Vagina (tissue), 2 donors: ENCODE data around the gene JAKMIP1. TPM values are rescaled to one million over a fixed set of nuclear protein-coding genes. Genes with fewer than 3 reads are reported as not detected.

ENCODE experiments used
- DNase-seq, 2 donors: peaks; one replicate each; pipeline ENCODE4 v3.0.0-alpha.2; 2017; ENCODE audit errors: extremely low spot score in 2 of 2
- H3K27ac ChIP-seq: fragments of 200-600 bp; sonication (generic); one replicate; pipeline ENCODE4 v1.5.1; 2019
- H3K27me3 ChIP-seq: fragments of 200-600 bp; sonication (generic); one replicate; pipeline ENCODE4 v1.5.1; 2019
- H3K36me3 ChIP-seq, 2 donors: fragments of 200-600 bp; sonication (generic); one replicate each; pipeline ENCODE4 v1.5.1; 2017 to 2019
- H3K4me1 ChIP-seq: fragments of 200-600 bp; sonication (generic); one replicate; pipeline ENCODE4 v1.5.1; 2019
- H3K4me3 ChIP-seq, 2 donors: fragments of 200-600 bp; sonication (generic); 1 replicate in 1 of 2; 2 replicates in 1 of 2; pipeline ENCODE4 v1.5.1; 2016 to 2019
- H3K9me3 ChIP-seq: fragments of 200-600 bp; sonication (generic); one replicate; pipeline ENCODE4 v1.5.1; 2019
- CTCF ChIP-seq, 3 experiments: fragments of 450-650 bp in 2 of 3; fragments of 200-600 bp in 1 of 3; sonication (generic) in 1 of 3; IDR thresholded peaks; one replicate each; pipeline ENCODE4 v1.5.1; 2017 to 2019; ENCODE audit warnings: antibody characterized with exemption in 3 of 3, mild to moderate bottlenecking in 2 of 3, moderate library complexity in 2 of 3
- POLR2A ChIP-seq, 2 donors: fragments of 450-650 bp; IDR thresholded peaks; one replicate each; pipeline ENCODE4 v1.6.1; 2017; ENCODE audit warnings: antibody characterized with exemption in 2 of 2, mild to moderate bottlenecking in 2 of 2, moderate library complexity in 2 of 2
- POLR2AphosphoS5 ChIP-seq, 2 donors: sonication (generic); formaldehyde crosslinking; IDR thresholded peaks; one replicate each; pipeline ENCODE4 v1.9.0; 2017; ENCODE audit warnings: antibody characterized with exemption in 2 of 2, mild to moderate bottlenecking in 2 of 2, low read depth in 1 of 2; ENCODE audit not compliant: insufficient read depth in 1 of 2
- intact Hi-C: fragments of 100-400 bp; cut with DNase I; formaldehyde crosslinking; loops from one replicate; pipeline ENCODE4 v1.15.1; 2023
- total RNA-seq: library from RNA; depleted of rRNA; stranded (reverse); fragments of >200 nt; gene quantifications from one replicate; pipeline ENCODE4 v1.2.3, GENCODE V29; 2016

Gene JAKMIP1
- total RNA-seq, 1 donor from 2014 or later = 5.2 TPM

DNA sequence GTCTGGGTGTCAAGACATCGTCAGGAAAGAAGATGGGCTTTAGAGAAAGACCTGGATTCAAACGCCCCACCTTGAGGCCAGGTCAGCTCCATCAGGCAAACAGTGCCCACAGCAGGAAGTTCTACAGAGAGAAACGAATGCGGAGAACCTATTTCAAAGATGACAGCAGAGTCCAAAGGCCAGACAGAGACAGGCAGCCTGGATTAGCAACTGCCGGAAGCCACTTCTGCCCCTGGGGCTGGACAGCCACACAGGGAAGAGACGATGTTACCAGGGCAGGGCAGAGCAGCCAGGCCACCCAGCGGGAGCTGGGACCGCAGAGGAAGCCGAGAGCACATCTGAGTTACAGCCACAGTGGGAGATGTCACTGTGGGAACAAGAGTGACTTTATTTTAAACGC lies 183.3 kb downstream of the JAKMIP1 start:
- no peaks in the 10 kb centered on the region for H3K4me1 ChIP-seq
- DNase-seq = no peak
- H3K27me3 ChIP-seq = no peaks in the 10 kb centered on the region
- no peak overlapping the region for H3K4me3 ChIP-seq
- intact Hi-C loops = no loop called here
- TF ChIP-seq CTCF (IDR thresholded peaks at IDR 0.05) = no peak
- no peak for TF ChIP-seq POLR2AphosphoS5 (IDR thresholded peaks at IDR 0.05; ENCODE audit: insufficient read depth in 1 of 2, low read depth in 1 of 2)
- TF ChIP-seq POLR2A (IDR thresholded peaks at IDR 0.05) = no peak
- H3K36me3 ChIP-seq = no peaks in the 10 kb centered on the region
- H3K9me3 ChIP-seq = no peaks in the 10 kb centered on the region
- no peak overlapping the region for H3K27ac ChIP-seq

DNA sequence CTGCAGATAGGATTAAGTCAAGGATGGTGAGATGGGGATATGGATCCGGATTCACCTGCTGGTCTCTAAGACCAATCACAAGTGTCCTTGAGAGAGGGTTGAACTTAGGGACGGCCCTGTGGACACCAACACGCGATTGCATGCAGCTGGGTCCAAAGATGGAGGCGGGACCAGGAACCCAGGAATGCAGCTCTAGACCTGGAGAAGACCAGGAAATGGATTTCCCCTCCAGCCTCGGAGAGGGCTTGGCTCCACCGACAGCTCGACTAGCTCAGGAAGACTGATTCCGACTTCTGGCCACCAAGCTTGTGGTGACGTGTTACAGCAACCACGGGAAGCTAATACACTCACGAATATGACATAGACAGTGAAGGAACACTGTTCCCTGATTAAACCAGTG lies 186.8 kb downstream of the JAKMIP1 start:
- TF ChIP-seq CTCF (IDR thresholded peaks at IDR 0.05) (no peak), POLR2A (IDR thresholded peaks at IDR 0.05) (no peak), POLR2AphosphoS5 (IDR thresholded peaks at IDR 0.05; ENCODE audit: insufficient read depth in 1 of 2, low read depth in 1 of 2) (no peak)
- no peaks in the 10 kb centered on the region for H3K27me3 ChIP-seq
- H3K36me3 ChIP-seq = no peaks in the 10 kb centered on the region
- H3K9me3 ChIP-seq = no peaks in the 10 kb centered on the region
- H3K4me1 ChIP-seq = no peaks in the 10 kb centered on the region
- H3K27ac ChIP-seq = no peak overlapping the region
- no peak overlapping the region for H3K4me3 ChIP-seq
- DNase-seq = no peak
- intact Hi-C loops = no loop called here

GRCh38 chr4:6012200-6012599 lies 188.1 kb downstream of the JAKMIP1 start:
- Histone ChIP-seq H3K36me3 (no peaks in the 10 kb centered on the region), H3K27me3 (no peaks in the 10 kb centered on the region)
- intact Hi-C loops = no loop called here

DNA sequence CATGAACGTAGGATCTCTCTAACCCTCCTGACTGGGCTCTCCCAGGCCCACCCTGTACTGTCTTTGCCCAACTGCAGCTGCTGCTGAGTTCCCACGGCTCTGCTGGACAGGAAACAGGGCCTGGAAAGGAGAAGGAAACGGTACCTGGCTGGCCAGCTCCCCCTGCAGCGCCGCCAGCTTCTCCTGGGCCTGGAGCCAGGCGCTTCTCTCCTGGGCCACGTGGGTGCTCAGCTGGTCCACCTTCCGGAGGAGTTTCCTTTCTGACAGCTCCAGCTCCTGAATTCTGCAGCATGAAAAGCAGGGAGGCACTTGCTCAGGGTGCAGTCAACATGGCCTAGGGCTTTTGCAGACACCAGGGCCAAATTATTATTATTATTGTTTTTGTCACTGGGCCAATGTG lies 188.7 kb downstream of the JAKMIP1 start:
- DNase-seq = no peak
- Histone ChIP-seq H3K4me3 (no peak overlapping the region), H3K27ac (no peak overlapping the region), H3K27me3 (no peaks in the 10 kb centered on the region), H3K36me3 (no peaks in the 10 kb centered on the region), H3K9me3 (no peaks in the 10 kb centered on the region), H3K4me1 (no peaks in the 10 kb centered on the region)
- no peak for TF ChIP-seq POLR2A (IDR thresholded peaks at IDR 0.05)
- TF ChIP-seq POLR2AphosphoS5 (IDR thresholded peaks at IDR 0.05; ENCODE audit: insufficient read depth in 1 of 2, low read depth in 1 of 2) = no peak
- TF ChIP-seq CTCF (IDR thresholded peaks at IDR 0.05) = no peak
- intact Hi-C loops = no loop called here

More at GRCh38 chr4:6012200-6012599, 188.1 kb downstream of the JAKMIP1 start:
- H3K9me3 ChIP-seq = no peaks in the 10 kb centered on the region
- DNase-seq = no peak
- H3K27ac ChIP-seq = no peak overlapping the region
- H3K4me3 ChIP-seq = no peak overlapping the region
- no peaks in the 10 kb centered on the region for H3K4me1 ChIP-seq
- TF ChIP-seq POLR2AphosphoS5 (IDR thresholded peaks at IDR 0.05; ENCODE audit: insufficient read depth in 1 of 2, low read depth in 1 of 2) (no peak), CTCF (IDR thresholded peaks at IDR 0.05) (no peak), POLR2A (IDR thresholded peaks at IDR 0.05) (no peak)

DNA sequence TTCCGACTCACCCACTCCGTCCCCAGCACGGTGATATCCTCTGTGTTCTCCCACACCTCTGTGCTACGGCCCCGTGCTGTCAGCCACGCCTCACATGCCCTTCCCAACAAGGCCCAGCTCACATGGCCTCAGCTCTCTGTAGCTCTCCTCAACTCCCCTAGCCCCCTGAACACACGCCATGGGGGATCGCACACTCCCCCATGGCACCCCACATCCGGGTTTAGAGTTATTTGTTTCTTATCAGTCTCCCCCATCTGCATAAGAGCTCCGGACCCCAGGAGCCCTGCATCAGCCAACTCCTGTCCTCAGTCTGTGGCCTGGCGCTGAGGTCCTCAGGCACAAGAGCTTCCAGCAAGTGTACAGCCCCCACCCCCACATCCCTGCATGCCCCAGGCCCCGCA lies 189.1 kb downstream of the JAKMIP1 start:
- intact Hi-C loops = no loop called here
- no peaks in the 10 kb centered on the region for H3K36me3 ChIP-seq
- DNase-seq = no peak
- H3K9me3 ChIP-seq = no peaks in the 10 kb centered on the region
- no peak overlapping the region for H3K27ac ChIP-seq
- no peak overlapping the region for H3K4me3 ChIP-seq
- TF ChIP-seq POLR2AphosphoS5 (IDR thresholded peaks at IDR 0.05; ENCODE audit: insufficient read depth in 1 of 2, low read depth in 1 of 2) = no peak
- no peak for TF ChIP-seq POLR2A (IDR thresholded peaks at IDR 0.05)
- no peak for TF ChIP-seq CTCF (IDR thresholded peaks at IDR 0.05)
- H3K4me1 ChIP-seq = no peaks in the 10 kb centered on the region
- H3K27me3 ChIP-seq = no peaks in the 10 kb centered on the region
